Brain microvascular endothelial cell (primary cell): ENCODE measurements around the gene SNAPC2.

ENCODE experiments used
- DNase-seq: peaks from one replicate; pipeline ENCODE4 v3.0.0-alpha.2; 2020
- H3K27ac ChIP-seq: fragments of 250-450 bp; sonication (Bioruptor Pico); 2 replicates; pipeline ENCODE4 v1.5.1; 2020; ENCODE audit warnings: mild to moderate bottlenecking, moderate library complexity
- H3K27me3 ChIP-seq: fragments of 250-450 bp; sonication (Bioruptor Pico); replicated peaks from 2 replicates; pipeline ENCODE4 v1.5.1; 2020; ENCODE audit warnings: mild to moderate bottlenecking
- H3K36me3 ChIP-seq: fragments of 250-450 bp; sonication (Bioruptor Pico); replicated peaks from 2 replicates; pipeline ENCODE4 v1.5.1; 2020; ENCODE audit warnings: mild to moderate bottlenecking
- H3K4me3 ChIP-seq: 2 replicates; pipeline ENCODE4 v1.5.1; 2011; ENCODE audit warnings: low read depth, mild to moderate bottlenecking, control low read depth, low read length, moderate library complexity
- CTCF ChIP-seq: IDR thresholded peaks from 2 replicates; pipeline ENCODE4 v1.5.1; 2011; ENCODE audit warnings: low read depth, mild to moderate bottlenecking, moderate library complexity, low read length, control low read depth, inconsistent platforms; ENCODE audit errors: missing control alignments
- in situ Hi-C: cut with HindIII; loops from 2 replicates; pipeline ENCODE4 v1.10.0; 2017; ENCODE audit warnings: low sequenced_read_pairs, low pct_ligation_motif_present

Gene SNAPC2

GRCh38 chr19:7907122-7907521 is 13.0 kb upstream of the SNAPC2 start:
- TF ChIP-seq CTCF, result no peak
- no peak for DNase-seq
- peaks cover 25% of the 10 kb centered on the region for H3K36me3 ChIP-seq
- H3K4me3 ChIP-seq, result no peak overlapping the region
- in situ Hi-C loops, result no loop called here
- no peaks in the 10 kb centered on the region for H3K27me3 ChIP-seq
- H3K27ac ChIP-seq, result no peak overlapping the region

GRCh38 chr19:7907544-7907943 is 12.6 kb upstream of the SNAPC2 start:
- peaks cover 26% of the 10 kb centered on the region for H3K36me3 ChIP-seq
- TF ChIP-seq CTCF, result no peak
- no peak overlapping the region for H3K4me3 ChIP-seq

GRCh38 chr19:7908078-7908699 is 11.9 kb upstream of the SNAPC2 start:
- Histone ChIP-seq H3K36me3 (peaks cover 29% of the 10 kb centered on the region), H3K27me3 (no peaks in the 10 kb centered on the region), H3K4me3 (no peak overlapping the region), H3K27ac (no peak overlapping the region)
- DNase-seq, result no peak
- in situ Hi-C loops, result no loop called here
- no peak for TF ChIP-seq CTCF

More at GRCh38 chr19:7907544-7907943, 12.6 kb upstream of the SNAPC2 start:
- in situ Hi-C loops, result no loop called here
- Histone ChIP-seq H3K27me3 (no peaks in the 10 kb centered on the region), H3K27ac (no peak overlapping the region)
- DNase-seq, result no peak

DNA sequence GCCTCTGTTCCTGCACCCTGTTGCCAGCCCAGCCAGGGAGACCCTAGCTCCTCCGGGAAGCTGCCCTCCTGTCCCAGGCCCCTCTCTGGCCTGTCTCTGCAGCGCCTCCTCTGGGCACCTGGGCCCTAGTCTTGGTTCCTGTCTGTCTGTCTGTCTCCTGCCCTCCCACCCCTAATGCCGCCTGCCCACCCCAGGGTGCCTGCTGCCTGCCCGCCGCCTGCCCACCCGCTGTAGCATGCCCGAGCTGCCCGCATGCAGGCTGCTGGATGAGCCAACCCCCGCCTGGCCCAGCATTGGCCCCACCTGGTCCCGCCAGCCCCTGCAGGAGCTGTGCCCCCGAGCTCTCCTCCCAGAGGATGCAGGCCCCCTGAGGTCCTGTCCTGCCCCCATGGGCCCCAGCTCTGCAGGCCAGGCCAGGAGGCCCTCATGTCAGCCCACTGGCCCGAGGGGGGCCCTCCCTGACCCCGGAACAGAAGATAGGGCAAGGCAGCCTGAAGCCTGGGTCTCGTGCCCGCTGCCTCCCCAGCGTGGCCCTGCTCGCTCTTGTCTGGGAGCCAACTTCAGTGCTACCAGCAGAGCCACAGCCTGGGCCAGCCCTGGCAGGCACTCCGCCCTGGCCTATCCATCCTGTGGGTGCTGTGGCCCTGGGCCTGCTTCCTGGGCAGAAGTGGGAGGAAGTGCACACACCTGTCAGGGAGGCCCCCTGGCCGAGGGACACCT is 11.2 kb upstream of the SNAPC2 start:
- no peaks in the 10 kb centered on the region for H3K27me3 ChIP-seq
- in situ Hi-C loops, result no loop called here
- TF ChIP-seq CTCF, result no peak
- H3K36me3 ChIP-seq, result peaks cover 29% of the 10 kb centered on the region
- DNase-seq, result no peak
- H3K4me3 ChIP-seq, result no peak overlapping the region
- no peak overlapping the region for H3K27ac ChIP-seq

- DNase-seq, result no peak
- in situ Hi-C loops, result no loop called here
- no peak overlapping the region for H3K27ac ChIP-seq
- H3K36me3 ChIP-seq, result peaks cover 29% of the 10 kb centered on the region
- no peak for TF ChIP-seq CTCF
- no peaks in the 10 kb centered on the region for H3K27me3 ChIP-seq
- H3K4me3 ChIP-seq, result no peak overlapping the region
These were observed 10.6 kb upstream of the SNAPC2 start for GRCh38 chr19:7909471-7910067.
